GM18868 (cell line): ENCODE measurements around the gene HTT.

ENCODE experiments used
- ATAC-seq: cut with Tn5 transposase; IDR thresholded peaks from one replicate; pipeline ENCODE4 v1.9.1; 2021; ENCODE audit warnings: mild to moderate bottlenecking, moderate library complexity; ENCODE audit not compliant: unreplicated experiment

The HTT gene

DNA sequence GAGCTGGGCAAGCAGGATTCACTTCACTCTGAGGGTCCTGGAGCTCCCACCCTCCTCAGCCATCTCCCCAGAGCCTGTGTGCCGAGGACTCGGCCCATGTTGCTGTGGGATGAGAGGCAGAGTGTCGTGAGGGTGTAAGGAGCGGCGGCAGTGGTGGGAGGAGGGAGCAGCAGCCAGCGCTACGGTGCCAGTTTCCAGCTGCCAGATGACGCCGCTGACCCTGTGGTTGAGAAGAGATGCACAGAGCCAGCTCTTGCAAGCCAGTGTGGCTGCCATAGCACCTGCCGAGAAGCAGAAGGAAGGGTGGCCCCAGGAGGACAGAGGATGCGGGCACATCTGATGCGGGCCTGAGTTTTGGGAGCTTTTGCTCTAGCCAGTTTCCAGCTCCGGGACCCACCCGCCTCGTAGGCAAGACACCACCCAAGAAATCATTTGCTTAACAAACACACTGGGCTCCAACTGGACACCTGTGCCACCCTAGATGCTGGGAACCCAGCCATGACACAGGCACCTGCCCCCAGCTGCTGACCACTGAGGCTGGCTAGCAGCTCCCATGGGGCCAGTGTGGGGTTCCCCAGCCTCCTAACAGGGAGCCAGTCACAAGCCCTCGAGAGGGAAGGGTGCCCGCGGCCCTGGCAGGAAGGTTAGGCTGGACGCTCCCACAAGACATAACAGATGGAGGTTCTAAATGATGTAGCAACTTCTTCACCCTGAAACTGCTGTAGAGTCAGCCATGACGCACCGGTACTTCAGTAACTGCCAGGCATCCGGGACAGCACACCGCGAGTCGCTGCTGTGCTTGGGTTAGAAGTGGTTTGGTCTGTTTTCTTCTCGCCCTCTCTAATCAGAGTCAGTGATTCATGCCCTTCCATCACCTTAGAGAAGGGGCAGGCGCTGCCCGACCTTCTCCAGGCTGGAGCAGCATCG is 183.3 kb downstream of the HTT start:
- ATAC-seq = no peak

DNA sequence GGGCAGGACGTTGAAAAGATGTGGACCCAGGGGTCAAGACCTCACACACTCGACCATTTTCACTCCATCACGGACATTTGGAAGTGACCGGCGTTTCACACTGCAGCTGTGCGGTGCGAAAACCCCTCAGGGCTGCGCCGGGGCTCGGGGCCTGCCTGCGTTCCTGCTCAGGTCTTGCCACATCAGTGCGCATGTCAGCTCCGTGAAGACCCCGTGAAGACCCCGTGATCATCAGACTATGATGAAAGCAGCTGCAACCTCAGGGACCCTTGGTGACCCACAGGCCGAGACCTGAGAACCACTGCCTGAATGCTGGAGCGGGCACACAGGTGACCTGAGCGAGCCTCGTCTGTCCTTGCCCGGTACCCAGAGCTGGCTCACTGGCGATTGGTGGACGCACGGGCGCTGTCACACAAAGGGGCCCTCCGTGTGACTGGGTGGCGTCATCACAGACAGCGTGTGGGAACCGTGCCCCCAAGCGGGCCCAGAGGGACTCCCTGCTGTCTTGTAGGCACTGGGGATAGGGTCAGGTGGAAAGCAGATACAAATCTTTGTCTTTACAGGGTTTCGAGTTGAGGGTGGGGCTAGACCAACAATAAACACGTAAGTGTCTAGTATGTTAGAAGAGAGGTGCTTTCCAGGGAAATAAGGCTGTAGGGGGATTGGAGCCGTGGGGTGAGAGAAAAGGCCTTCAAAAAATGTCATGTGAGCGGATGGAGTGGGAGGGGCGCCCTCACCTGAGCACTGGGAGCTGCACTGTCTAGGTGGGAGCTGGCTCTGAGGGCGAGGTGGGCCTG is 187.1 kb downstream of the HTT start:
- ATAC-seq = no peak

DNA sequence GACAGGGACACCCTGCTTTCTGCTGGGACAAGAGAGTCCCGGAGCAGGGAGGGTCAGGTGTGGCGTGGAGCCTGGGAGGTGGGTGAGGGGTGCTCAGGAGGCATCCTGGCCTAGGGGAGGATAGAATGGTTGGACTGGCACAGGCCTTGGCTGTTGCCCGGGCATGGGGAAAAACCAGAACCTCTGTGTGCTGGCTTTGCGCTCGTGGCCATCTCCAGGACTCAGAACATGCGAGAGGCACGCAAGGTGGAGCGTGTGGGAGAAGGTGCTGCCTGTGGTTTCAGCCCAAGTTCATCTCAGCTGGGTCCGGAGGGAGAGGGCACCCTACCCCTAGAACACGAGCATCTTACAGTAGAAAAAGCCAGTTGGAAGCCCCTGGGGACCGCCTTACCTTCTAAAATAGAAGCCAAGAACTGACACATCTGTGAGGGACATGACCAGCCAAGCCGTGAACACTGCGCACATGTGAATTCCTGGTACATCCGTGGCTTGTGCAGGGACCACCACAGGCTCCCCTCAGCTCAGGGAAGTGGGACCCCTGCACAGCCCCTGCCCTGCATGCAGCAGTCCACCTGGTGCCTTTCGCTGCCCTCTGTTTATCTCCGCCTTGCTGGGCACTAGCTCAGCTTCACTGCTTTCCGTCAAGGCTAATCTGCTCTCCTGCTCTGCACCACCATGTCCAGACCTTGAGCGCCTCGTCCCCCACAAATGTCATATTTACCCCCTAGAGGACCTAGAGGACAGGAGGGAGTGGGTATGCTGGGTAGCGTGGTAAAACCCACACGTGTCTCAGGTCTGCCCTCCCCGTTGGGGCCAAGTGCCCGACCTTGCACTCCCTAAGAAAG is 187.9 kb downstream of the HTT start:
- no peak for ATAC-seq

DNA sequence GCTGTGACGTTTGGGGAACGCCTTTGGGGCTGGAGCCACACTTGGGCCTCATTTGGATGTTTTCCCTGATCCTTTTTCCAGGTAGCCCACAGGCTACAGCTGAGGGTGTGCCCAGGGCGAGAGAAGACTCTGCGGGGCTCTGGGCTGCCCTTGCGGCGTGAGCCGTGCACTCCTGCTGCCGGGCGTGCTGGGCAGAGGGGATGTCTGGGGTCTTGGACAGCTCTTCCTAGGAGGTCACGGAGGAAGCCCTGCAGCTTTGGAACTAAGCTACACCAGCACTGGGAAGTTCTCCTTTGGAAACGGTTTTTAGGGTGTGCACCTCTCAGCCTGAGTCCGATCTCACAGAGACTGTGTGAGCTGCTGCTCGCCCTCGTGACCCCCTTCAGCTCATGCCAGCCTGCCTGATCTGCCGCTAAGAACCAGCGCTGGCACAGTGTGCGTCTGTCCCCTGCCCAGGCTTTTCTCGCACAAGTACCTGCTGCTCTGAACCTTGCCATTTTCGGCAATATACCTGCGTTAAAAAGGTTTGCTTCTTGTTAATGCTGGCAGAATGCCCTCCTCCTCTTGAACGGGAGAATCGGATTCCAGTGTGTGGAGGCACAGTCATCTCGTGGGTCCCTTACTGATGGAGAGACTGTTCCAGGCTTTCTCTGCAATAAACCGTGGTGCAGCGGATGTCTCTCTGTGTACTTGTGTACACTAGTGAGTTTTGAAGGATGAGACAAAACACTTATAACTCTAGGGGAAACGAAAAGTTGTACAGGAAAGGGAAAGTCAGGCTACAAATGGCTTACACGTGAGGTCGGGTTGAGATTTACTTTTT is 188.8 kb downstream of the HTT start:
- no peak for ATAC-seq

DNA sequence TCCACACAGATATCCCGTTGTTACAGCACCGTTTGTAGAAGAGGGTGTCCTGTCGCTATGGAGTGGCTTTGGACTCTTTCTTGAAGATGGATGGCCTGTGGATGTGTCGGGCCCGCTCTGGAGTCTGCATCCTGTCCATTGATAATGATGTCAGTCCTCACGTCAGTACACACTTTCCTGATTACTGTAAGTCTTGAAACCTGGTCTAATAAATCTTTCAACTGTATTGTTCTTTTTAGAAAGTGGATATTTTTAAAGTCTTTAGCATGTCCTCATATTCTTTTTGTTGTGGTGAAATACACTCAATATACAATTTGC is 189.4 kb downstream of the HTT start:
- ATAC-seq = no peak

DNA sequence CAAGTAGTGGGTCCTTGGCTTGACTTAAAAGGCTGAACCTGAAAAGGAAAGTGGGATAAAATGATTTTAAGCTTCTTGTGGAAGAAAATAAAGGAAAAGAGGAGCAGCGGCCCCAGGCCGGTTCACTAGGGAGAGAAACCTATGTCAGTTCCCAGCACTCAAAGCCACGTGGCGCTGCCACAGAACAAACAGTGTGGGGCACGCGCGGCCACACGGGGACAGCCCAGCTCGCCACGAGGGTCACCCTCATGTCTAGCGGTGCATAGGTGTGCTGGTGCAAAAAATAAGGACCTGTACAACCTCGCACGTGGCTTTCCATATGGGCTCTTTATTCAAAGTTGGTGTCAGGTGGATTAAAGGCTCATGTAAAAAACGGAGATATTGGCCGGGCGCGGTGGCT is 191.6 kb downstream of the HTT start:
- ATAC-seq = no peak

DNA sequence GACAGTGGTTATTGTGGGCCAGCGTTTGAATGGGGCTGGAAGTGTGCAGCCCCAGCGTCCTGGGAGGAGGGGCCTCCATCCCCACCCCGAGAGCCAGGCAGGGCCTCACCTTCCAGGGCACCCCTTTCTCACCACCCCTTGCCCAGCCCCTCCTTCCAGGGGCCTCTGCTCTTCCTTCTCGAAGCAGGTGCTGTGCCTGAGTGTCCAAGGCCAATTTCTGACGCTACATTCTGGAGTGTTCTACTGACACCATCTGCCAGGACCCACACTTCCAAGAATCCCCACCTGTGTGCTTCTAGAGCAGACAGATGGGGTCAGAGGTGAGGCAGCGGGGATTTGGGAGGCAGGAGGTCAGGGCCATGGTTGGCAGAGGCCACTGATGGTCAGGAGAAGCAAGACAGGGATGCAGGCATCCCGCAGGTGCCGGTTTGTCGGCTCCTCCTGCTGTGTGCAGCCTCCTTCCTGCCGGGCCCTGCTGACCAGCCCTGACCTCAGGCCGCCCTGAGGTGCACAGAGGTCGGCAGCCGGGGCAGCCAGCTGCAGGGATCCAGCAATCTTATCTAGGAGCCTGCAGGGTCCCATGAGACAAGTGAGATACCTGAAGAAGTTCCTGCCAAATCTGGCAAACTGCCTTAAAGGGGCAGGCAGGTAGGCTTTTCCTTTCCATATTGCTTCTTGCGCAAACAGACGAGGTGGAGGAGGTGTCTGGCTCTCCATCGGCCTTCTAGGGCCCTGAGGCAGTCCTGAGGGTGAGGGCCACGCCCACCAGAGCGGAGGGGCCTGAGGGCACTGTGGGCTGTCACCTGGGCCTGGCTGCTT is 193.3 kb downstream of the HTT start:
- ATAC-seq = no peak

DNA sequence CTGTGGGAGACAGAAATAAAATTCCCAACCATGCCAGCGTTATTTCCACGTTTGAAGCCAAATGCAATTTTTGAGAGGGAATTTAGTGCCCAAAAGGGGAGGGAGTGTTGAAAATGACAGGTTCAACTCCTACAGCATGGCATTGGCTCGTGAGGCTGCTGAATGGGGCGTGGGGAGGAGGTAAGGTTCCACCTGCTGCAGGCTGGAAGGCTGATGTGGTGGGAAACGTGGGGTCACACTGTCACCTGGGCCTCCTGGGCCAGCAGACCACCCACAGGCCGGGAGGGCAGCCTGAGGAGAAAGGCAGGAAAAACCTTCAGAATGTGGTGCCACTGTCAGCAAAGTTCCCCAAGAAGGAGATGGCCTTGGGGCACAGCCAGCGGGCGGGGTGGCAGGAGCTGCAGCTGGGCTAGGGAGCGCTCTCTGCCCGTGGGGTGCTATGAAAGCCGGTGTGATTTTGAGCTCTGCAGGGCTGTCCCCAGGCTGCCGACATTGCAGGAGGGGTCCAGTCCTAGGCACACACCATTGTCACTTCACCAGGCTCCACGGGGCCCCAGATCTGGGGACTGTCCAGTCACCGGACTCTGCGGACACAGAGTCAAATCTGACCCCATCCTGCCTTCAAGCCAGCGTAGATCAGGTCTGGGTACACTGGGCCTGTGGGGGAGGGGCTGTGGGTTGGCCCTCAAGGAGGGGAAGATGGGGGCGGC is 194.1 kb downstream of the HTT start:
- ATAC-seq = no peak

DNA sequence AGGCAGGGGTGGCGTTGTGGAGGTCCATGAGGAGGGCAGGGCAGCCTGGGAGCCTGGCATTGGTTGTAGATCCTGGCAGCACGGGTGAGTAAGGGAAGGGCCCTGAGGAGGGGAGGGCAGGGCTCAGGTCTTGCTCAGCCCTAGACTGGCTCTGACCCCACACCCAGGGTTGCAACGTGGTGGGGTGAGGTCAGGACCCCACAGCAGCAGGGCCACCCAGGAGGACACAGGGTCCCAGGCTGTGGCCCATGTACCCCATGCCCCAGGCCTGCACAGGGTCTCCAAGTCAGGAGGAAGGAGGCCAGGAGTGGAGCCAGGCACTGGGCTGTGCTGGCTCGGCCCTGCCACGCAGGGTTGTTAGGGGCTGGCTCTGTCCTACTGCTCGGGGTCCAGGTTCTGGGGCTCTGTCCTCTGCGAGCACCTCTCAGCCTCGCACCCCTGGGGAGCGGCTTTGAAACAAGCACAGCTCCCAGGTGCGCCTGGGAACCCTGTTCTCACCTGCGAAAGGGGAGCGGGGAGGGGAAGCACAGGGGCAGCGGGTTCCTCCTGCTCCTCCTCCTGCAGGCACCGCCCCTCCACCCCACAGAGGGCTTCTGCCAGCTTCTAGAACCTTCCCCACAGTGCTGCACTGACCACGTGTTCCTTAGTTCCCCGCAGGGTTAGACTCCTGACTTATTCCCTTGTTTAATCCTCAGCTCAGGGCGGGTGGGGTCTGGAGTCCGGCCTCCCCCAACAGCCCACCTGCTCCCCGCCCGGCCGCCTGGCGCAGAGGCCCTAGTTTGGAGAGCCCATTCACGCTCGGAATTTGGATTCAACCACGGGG is 194.8 kb downstream of the HTT start:
- ATAC-seq = no peak

DNA sequence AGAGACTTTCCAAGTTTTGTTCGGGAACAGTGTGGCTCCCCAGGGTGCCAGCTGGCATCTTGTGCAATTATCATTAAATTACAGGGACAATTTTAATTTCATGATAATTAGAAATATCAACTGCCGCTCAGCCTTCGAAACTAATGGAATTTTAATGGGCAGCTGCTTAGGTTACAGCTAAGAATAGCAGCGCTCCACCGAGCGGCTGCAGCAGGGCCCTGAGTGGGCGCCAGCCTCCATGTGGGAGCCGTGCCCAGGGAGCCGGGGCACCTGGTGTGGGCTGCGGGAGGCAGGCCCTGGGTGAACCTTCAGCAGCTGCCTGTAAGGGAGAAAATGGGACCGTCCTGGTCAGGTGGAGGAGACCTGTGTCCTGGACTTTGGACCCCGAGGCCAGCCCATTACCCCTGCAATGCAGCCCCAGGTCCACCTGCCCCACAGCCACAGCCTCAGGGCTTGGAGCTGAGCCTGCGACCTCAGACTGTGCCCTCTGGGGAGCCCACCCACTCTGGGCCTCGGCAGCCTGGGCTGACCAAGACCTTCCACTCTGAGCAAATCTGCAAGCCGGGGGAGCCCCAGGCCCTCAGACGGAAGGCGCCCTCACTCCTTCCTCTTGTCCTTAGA is 195.6 kb downstream of the HTT start:
- no peak for ATAC-seq

DNA sequence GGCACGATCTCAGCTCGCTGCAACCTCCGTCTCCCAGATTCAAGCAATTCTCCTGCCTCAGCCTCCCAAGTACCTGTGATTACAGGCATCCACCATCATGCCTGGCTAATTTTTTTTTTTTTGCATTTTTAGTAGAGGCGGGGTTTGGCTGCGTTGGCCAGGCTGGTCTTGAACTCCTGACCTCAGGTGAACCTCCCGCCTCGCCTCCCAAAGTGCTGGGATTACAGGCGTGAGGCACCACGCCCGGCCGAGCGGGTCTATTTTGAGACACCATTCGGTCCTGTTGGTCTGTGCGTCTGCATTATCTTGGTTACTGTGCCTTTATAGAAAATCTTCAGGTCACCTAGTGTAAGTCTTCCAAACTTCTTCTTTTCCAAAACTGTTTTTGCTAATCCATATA is 196.7 kb downstream of the HTT start:
- no peak for ATAC-seq

DNA sequence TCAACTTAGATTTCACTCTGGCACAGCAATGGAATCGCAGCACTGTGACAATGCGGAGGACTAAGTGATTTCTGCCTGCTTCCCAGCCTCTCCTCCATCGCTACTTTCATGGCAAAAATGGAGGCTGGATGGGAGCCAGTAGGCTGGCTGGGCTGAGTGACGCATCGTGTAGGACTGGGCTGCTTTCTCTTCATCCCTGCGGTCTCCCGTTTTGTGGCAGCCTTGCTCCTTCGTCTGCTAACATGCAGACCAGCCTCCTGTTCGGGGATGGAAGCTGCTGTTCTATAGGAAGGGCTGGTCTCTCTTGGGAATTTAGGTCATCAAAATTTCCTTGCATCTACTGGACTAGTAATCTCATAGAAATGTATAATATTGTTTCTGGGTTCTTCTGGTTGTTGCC is 202.5 kb downstream of the HTT start:
- ATAC-seq = no peak

DNA sequence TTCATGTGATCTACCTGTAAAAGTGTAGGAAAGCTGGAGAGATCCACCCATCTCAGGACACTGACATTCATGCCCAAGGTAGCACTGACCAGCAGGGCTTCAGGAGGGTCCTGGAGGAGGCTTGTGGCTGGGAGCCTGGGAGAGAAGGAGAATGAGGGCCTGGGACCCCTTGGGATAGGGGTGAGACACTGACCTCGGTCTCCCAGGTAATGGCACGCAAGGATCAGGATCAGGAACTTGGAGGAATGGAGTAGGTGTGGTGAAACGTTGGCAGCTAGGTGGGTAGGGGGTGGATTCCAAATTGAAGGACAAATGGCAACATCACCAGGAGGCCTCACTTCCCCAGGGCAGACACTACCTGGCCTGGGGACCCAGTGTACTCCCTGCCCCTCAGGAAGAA is 206.0 kb downstream of the HTT start:
- no peak for ATAC-seq

DNA sequence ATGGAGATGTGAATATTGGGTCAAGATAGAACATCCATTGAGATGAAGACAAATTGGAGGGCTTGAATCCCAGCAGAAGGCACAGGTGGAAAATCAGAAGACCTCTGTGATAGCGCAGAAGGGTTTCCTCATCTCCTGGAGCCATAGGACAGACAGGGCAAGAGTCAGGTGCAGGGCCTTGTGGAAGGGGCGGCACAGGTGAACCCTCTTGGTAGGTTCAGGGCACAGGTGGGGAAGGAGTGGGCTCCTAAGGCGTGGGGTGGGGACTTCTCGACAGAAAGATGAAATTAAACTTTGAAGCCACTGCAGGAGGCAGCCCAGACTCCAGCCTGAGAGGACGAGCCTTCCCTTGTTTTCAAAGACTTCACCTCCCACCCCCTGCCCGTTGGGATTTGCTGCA is 209.0 kb downstream of the HTT start:
- no peak for ATAC-seq

DNA sequence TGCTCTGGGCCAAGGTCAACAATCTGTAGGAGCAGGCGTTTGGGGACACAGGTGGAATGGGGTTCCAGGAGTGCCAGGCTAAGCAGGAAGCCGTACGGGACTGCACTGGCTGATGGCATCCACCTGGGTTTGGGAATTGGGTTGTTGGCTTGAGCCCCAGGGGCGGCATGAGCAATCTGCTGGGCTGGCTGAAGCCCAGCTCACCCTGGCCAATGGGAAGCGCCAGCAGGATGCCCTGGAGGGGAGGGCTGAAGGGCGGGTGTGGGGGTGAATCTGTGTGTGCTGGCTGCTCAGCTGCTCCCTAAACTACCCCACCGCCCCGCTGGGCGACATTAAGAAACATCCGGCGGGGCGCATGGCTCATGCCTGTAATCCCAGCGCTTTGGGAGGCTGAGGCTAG is 209.4 kb downstream of the HTT start:
- ATAC-seq = no peak

DNA sequence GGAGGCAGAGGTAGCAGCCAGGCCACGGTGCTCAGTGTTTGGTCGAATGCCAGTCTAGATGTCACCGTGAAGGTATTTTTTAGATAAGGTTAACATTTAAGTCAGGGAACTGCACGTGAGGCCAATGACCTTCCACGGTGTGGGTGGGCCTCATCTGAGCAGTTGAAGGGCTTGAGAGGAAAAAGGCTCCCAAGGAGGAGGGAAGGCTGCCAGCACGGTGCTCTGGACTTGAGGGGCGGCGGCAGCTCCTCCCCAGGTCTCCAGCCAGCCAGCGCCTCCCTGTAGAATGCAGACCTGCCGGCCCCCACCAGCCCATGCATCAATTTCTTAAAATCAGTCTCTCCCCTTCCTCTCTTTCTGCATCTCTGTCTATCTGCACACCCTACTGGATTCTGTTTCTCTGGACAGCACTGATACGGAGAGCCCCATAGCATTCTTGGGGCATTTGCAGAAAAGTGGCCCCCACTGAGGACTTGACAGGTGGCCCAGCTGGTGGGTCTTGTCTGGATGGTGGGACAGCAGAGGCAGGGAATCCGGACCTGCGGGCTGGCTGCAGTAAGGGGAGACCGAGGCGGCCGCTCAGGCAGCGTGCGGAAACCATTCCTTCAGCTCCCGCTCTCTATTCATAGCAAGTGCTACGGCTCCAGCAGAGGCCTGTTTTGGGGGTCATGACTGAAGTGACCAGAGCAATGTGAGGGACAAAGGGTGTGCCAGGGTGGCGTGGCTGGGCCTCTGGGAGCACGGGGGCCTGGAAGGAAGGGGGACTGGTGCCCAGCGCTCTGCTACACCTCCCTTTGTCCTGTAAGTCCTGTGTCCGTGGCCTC is 210.5 kb downstream of the HTT start:
- ATAC-seq = no peak
